22Rv1 (cell line): ENCODE results near the gene VAPB.
A peak's percentile ranks its signal among the peaks of the same experiment; 100 is the strongest.

Experiments used
- H3K27ac ChIP-seq: fragments of 450-650 bp; 2 replicates; pipeline ENCODE4 v1.5.1; 2017
- CTCF ChIP-seq: fragments of 450-650 bp; IDR thresholded peaks from 2 replicates; pipeline ENCODE4 v1.5.1; 2017; ENCODE audit warnings: mild to moderate bottlenecking
- ZFX ChIP-seq: fragments of 450-650 bp; IDR thresholded peaks from 2 replicates; pipeline ENCODE4 v1.6.1; 2017; ENCODE audit warnings: antibody characterized with exemption, borderline replicate concordance

The VAPB gene

GRCh38 chr20:58378704-58379103 lies 10.3 kb upstream of the VAPB start:
- TF ChIP-seq CTCF (peak; percentile 12; the same call in 1 of the 2 replicates), ZFX (no peak)
- no peak overlapping the region for H3K27ac ChIP-seq

GRCh38 chr20:58381627-58382026 lies 7.4 kb upstream of the VAPB start:
- no peak overlapping the region for H3K27ac ChIP-seq

GRCh38 chr20:58382096-58382495 lies 6.9 kb upstream of the VAPB start:
- no peak for TF ChIP-seq CTCF
- no peak for TF ChIP-seq ZFX
- H3K27ac ChIP-seq = no peak overlapping the region

More at GRCh38 chr20:58381627-58382026, 7.4 kb upstream of the VAPB start:
- no peak for TF ChIP-seq CTCF
- no peak for TF ChIP-seq ZFX

GRCh38 chr20:58384821-58385220 lies 4.2 kb upstream of the VAPB start:
- TF ChIP-seq CTCF (no peak), ZFX (no peak)
- no peak overlapping the region for H3K27ac ChIP-seq

GRCh38 chr20:58388028-58388601 lies 914 bp upstream of the VAPB start:
- TF ChIP-seq CTCF (no peak), ZFX (no peak)
- H3K27ac ChIP-seq = peak overlapping the region; percentile 77; the same call in 1 of the 2 replicates

- TF ChIP-seq ZFX (no peak), CTCF (no peak)
- H3K27ac ChIP-seq = peak overlapping the region; percentile 77
These were observed 417 bp downstream of the VAPB start for GRCh38 chr20:58389324-58389967.

- H3K27ac ChIP-seq = peak overlapping the region; percentile 77
- no peak for TF ChIP-seq ZFX
- TF ChIP-seq CTCF = no peak
These were observed 1.1 kb downstream of the VAPB start for GRCh38 chr20:58389968-58390658.
